Stimulated activated naive CD8-positive, alpha-beta T cell treated with anti-CD3 and anti-CD28 coated beads, Interleukin-15, amount 100 ng/mL, for 72 hours (primary cell): ENCODE results near the gene C1orf167.
A peak's percentile ranks its signal among the peaks of the same experiment; 100 is the strongest.
"Not testable (repeated sequence)": the region's sequence is repeated elsewhere in the genome, so short reads cannot be mapped to it uniquely, and the experiment has no call there.

Experiments
- ATAC-seq: fragments of 150-1000 bp; cut with Tn5 transposase; 2 replicates; pipeline ENCODE4 v1.10.0; 2021; ENCODE audit warnings: mild to moderate bottlenecking, moderate library complexity
- DNase-seq, 2 donors: peaks; one replicate each; pipeline ENCODE4 v3.0.0; 2021 to 2022
- H3K27ac Mint-ChIP-seq, 2 donors: one replicate each; pipeline ENCODE4 v1.8.0; 2022; ENCODE audit warnings: mild to moderate bottlenecking in 2 of 2, mixed read lengths in 2 of 2, moderate library complexity in 2 of 2
- H3K27me3 Mint-ChIP-seq: one replicate; pipeline ENCODE4 v1.8.0; 2022; ENCODE audit warnings: mixed read lengths
- H3K4me1 Mint-ChIP-seq: one replicate; pipeline ENCODE4 v1.8.0; 2022; ENCODE audit warnings: mild to moderate bottlenecking, mixed read lengths
- H3K4me3 Mint-ChIP-seq, 2 donors: one replicate each; pipeline ENCODE4 v1.8.0; 2022; ENCODE audit warnings: mild to moderate bottlenecking in 2 of 2, mixed read lengths in 2 of 2, moderate library complexity in 1 of 2
- H3K9me3 Mint-ChIP-seq, 2 donors: one replicate each; pipeline ENCODE4 v1.8.0; 2022; ENCODE audit warnings: mixed read lengths in 2 of 2

C1orf167 gene

DNA sequence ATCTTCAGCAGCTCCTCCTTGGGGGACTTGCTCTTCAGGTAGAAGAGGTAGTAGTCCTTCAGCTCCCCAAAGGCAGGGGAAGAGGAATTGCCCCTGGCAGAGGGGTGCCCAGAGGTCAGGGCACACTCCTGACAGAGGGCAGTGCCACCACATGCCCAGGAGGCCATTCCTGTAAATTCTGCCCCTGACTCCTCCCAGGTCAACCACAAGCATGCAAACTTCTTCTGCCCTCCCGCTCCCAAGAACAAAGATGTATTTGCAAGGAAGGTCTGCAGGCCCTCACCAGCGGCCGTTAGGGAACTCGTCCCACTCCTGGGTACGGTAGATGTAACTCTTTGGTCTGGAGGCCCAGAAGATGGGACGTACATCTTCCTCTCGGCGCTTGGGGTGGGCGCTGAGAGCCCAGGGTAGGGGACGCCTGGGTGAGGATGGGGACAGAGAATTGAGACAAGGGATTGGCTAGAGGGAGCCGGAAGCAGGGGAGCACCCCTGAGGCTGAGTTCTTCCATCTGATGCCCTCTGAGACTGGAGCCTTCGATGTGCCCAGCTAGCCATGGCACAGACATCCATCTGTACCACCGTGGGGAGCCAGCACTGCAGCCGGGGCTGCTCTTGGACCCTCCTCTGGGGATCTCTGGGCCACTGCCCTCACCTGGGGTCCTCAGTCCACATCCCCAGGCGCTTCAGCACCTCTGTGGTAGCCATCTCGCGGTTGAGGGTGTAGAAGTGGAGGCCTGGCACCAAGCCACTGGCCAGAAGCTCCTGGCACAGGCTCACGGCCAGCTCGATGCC lies 32.6 kb downstream of the C1orf167 start:
- H3K4me1 Mint-ChIP-seq, result no peaks in the 10 kb centered on the region
- no peaks in the 10 kb centered on the region for H3K27me3 Mint-ChIP-seq
- no peak overlapping the region for H3K4me3 Mint-ChIP-seq
- ATAC-seq, result no peak
- no peaks in the 10 kb centered on the region for H3K9me3 Mint-ChIP-seq
- H3K27ac Mint-ChIP-seq, result no peak overlapping the region
- DNase-seq, result no peak

DNA sequence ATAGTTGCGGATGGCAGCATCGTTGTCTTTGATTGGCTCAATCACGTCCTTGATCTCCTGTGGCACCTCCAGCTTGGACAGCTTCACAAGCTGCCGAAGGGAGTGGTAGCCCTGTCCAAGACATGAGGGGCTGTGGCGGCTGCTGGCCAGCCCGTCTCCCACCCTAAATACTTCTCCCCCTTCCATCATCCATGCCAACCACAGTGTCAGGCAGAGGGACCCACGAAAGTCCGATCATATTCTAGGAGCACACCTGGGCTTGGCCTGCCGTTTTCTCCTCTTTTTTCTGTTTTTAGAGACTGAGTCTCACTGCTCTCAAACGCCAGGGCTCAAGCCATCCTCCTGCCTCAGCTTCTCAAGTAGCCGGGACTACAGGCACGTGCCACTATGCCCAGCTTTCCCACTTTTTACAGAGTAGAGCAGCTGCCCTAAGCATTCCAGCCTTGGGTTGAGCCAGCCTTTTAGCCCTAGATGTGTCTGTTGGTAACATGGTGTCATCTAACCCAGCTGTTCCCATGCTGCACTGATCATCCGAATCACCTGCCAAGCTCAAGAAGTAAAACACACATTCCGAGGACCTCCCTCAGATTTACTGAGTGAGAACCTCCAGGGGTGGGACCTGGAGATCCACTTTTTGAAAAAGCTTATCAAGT lies 33.4 kb downstream of the C1orf167 start:
- Mint-ChIP-seq H3K27ac (peak overlapping the region in 1 of 2 donors; percentile 72), H3K4me1 (no peaks in the 10 kb centered on the region), H3K27me3 (no peaks in the 10 kb centered on the region), H3K4me3 (no peak overlapping the region), H3K9me3 (no peaks in the 10 kb centered on the region)
- no peak for DNase-seq
- no peak for ATAC-seq

DNA sequence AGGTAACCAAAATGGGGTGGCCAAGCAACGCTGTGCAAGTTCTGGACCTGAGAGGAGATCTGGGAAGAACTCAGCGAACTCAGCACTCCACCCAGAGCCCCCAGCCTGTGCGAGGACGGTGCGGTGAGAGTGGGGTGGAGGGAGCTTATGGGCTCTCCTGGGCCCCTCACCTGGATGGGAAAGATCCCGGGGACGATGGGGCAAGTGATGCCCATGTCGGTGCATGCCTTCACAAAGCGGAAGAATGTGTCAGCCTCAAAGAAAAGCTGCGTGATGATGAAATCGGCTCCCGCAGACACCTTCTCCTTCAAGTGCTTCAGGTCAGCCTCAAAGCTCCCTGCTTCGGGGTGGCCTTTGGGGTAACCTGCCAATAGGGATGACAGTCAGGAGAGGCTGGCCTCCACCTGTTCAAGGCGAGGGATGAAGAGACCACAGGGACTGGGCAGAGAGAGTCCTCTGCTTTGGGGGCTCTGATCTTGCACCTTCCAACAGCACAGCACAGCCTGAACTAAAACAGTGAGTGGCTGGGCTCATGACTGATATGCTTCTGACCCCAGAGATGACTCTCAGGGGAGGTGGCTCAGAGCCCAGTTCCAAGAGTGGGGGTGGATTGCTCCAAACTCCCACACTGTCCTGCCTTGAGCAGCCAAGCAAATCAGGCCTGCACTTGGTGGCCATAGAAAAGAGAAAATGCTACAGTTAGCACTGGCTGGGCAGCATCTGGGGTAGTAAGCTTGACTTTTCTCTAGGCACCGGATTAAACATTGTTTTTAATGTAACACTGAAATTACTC lies 34.2 kb downstream of the C1orf167 start:
- DNase-seq, result no peak

DNA sequence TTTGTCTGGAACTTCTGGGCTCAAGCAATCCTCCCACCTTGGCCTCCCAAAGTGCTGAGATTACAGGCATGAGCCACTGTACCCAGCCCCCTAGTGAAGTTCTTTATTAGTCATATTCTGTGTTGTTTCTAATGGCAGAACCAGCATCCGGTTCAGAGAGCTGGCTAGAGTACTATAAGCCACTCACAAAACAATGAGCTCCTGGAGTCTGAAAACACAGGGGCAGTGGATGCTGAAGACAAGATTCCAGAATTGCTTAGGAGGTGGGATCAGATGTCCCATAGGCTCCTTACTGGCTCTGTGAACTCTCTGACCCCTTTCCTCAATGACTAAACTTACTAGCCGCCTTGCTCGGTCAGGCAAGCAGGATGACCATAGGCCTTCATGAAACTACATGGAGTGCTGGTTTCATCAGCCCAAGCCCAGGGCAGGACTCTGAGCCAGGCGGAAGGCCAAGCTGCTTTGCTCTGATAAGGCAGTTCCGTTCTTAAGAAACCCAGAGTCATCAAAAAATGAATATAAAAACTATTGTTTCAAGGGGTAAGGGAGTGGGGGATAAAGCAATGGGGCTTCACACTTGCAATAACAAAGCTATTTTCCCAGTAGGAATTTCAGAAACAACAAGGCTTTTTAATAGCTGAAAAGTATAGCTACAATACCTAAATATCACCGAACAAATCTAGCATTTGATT lies 35.7 kb downstream of the C1orf167 start:
- no peak for DNase-seq
- Mint-ChIP-seq H3K27me3 (no peaks in the 10 kb centered on the region), H3K4me3 (no peak overlapping the region), H3K4me1 (peaks cover 10% of the 10 kb centered on the region), H3K27ac (no peak overlapping the region), H3K9me3 (no peaks in the 10 kb centered on the region)
- ATAC-seq, result no peak

More for the DNA sequence above, 34.2 kb downstream of the C1orf167 start:
- H3K9me3 Mint-ChIP-seq, result no peaks in the 10 kb centered on the region
- no peaks in the 10 kb centered on the region for H3K27me3 Mint-ChIP-seq
- no peak for ATAC-seq
- H3K27ac Mint-ChIP-seq, result peak overlapping the region in 1 of 2 donors; percentile 92
- no peaks in the 10 kb centered on the region for H3K4me1 Mint-ChIP-seq
- H3K4me3 Mint-ChIP-seq, result no peak overlapping the region

DNA sequence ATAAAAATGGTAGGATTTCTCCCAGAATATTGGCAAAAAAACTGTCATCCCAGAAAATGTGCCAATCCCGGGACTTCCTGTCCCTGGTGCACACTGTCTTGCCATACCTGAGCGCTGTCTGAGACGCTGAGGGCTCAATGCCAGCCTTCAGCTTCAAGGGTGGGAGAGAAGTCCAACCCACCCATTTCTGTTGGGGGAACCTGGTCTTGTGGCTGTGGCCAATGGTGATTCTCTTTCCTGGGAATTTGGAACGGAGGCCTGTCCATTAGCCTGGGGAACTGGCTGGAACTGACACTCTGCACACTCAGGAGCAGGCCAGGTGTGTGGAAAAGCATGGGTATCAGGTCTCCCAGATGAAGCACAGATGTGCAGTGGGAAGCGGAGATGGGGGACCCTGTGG lies 37.1 kb downstream of the C1orf167 start:
- Mint-ChIP-seq H3K4me1 (peaks cover 24% of the 10 kb centered on the region), H3K9me3 (no peaks in the 10 kb centered on the region), H3K27me3 (no peaks in the 10 kb centered on the region), H3K4me3 (no peak overlapping the region), H3K27ac (no peak overlapping the region)
- DNase-seq (no peak), ATAC-seq (no peak)

DNA sequence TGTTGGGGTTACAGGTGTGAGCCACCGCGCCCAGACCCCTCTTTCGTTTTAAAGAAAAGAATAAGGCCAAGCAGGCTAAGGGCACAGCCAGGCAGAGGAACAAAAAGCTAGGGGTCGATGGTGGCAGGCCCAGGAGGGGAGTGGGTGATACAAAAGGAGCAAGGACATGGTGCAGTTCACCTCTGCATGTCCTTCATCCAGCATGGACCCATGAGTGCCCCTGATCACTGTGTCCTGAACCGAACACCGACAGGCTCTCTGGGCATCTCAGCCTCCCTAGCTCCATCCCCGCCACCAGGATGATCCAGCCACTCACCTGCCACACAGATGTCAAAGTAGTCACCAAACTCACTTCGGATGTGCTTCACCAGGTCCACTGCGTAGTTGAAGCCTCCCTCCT lies 37.9 kb downstream of the C1orf167 start:
- Mint-ChIP-seq H3K4me3 (no peak overlapping the region), H3K27ac (no peak overlapping the region), H3K9me3 (no peaks in the 10 kb centered on the region), H3K4me1 (peaks cover 32% of the 10 kb centered on the region), H3K27me3 (no peaks in the 10 kb centered on the region)
- ATAC-seq (no peak), DNase-seq (no peak)

DNA sequence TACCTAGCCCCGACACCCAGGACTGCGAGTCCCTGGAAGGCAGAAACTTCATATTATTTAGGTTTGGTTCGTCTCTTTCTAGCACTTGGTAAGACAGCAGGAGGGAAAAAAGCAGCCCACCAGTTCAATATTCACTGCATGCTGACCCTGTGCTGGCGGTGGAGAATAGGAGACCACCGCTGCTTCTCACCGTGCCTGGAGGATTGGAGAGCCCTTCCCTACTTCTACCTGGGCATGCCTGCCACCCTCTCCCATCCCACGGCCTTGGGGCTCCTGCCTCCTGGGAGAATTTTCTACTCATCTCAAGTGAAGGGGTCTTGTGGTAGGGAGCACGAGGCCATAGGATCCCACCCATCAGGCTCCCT lies 38.4 kb downstream of the C1orf167 start:
- peaks cover 37% of the 10 kb centered on the region for H3K4me1 Mint-ChIP-seq
- no peak for ATAC-seq
- no peaks in the 10 kb centered on the region for H3K27me3 Mint-ChIP-seq
- no peak overlapping the region for H3K4me3 Mint-ChIP-seq
- no peaks in the 10 kb centered on the region for H3K9me3 Mint-ChIP-seq
- DNase-seq, result no peak
- H3K27ac Mint-ChIP-seq, result no peak overlapping the region

DNA sequence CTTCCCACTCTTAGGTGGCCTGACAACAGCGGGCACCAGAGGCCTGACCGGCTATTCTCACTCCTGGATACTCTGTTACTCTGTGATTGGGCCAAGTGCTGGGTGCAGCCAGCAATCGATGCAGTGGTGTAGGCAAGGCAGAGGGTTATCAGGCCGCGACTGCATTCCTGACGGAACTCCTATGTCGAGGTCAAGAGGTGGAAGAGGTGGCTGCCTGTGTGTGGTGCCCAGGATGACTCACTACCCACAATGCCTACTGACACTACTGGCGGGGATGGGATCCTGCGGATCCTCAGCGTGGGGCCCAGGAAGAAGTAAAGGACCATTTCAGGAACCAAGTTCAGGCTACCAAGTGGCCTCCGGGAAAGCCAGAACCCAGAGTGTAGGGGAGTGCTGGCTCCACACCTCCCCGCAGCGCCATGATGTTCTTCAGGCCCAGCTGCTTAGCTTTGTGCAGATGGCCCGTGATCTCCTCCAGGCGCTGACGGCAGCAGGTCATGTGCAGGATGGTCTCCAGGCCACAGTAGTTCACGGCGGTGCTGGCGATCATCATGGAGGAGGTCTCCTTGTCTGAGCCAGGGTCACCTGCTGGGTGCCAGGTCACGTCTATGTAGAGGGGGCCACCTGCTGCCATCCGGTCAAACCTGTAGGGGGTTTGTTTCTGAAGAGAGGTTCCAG lies 38.9 kb downstream of the C1orf167 start:
- H3K4me1 Mint-ChIP-seq, result peaks cover 39% of the 10 kb centered on the region
- no peaks in the 10 kb centered on the region for H3K9me3 Mint-ChIP-seq
- H3K4me3 Mint-ChIP-seq, result no peak overlapping the region
- no peaks in the 10 kb centered on the region for H3K27me3 Mint-ChIP-seq
- ATAC-seq (no peak), DNase-seq (no peak)
- peak overlapping the region in 1 of 2 donors; percentile 15 for H3K27ac Mint-ChIP-seq

DNA sequence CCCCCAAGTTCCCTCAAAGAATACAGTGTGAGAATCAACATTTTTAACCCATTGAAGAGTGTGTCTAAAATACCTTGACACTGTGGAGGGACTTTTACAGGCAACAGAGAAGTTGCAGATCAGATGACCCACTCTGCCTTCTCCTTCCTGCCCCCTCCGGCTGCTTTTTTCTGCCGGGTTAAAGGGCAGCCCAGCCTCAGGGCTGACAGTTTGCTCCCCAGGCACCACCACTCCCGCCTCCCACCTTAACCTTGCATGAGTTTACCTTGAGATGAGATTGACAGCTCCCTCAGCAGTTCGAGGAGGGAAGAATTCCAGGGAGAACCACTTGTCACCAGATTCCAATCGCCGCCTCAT lies 40.6 kb downstream of the C1orf167 start:
- Mint-ChIP-seq H3K4me1 (peaks cover 56% of the 10 kb centered on the region), H3K9me3 (no peaks in the 10 kb centered on the region)
- DNase-seq, result no peak

DNA sequence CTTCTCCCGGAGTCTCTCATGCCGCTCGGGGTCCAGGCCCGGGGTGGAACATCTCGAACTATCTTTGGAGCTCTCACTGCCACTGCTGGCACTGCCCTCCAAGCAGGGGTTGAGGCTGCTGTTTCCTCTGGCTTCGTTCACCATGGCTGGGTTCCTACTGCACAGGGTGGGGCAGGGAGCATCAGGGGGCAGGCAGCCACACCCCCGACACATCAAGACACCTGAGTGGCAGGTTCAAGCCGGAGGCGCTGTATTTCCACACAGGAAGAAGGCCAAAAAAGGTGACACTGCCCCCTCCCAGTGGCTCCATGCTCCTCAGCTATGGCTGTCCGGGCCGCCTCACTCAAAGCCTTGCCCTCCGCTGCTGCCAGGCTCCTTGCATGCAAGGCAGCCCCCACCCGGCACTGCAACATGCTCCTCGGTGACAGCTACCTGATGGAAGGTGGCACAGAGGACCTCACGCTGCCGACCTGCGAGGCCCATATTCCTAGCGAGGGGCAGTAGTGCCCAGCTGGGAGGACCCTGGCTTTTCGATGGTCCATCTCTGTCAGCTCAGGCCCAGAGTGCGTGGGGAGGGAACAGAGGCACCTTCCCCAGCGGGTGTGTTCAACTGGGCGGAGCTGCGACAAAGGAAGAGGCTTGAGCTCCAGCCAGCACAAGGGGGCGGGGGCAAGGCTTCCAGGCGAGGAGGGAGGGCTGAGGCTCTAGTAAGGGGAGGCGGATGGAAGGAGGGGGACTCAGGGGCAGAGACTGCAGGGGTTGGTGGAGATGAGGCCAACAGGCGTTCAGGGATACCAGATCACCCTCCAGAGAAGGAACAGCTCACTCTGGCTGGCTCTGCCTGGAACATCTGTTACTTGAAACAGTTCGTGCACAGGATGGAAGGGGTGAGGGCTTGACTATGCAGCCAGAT lies 41.2 kb downstream of the C1orf167 start:
- peaks cover 62% of the 10 kb centered on the region for H3K4me1 Mint-ChIP-seq
- peak overlapping the region; percentile 96 to 98 for H3K4me3 Mint-ChIP-seq
- H3K27ac Mint-ChIP-seq, result peak overlapping the region in 1 of 2 donors; percentile 27
- H3K27me3 Mint-ChIP-seq, result no peaks in the 10 kb centered on the region
- peak; percentile 53 to 68 for DNase-seq
- no peaks in the 10 kb centered on the region for H3K9me3 Mint-ChIP-seq
- ATAC-seq, result peak; percentile 40

More for the DNA sequence above, 40.6 kb downstream of the C1orf167 start:
- ATAC-seq, result no peak
- Mint-ChIP-seq H3K27ac (peak overlapping the region in 1 of 2 donors; percentile 19), H3K27me3 (no peaks in the 10 kb centered on the region), H3K4me3 (peak overlapping the region; percentile 96 to 98)

DNA sequence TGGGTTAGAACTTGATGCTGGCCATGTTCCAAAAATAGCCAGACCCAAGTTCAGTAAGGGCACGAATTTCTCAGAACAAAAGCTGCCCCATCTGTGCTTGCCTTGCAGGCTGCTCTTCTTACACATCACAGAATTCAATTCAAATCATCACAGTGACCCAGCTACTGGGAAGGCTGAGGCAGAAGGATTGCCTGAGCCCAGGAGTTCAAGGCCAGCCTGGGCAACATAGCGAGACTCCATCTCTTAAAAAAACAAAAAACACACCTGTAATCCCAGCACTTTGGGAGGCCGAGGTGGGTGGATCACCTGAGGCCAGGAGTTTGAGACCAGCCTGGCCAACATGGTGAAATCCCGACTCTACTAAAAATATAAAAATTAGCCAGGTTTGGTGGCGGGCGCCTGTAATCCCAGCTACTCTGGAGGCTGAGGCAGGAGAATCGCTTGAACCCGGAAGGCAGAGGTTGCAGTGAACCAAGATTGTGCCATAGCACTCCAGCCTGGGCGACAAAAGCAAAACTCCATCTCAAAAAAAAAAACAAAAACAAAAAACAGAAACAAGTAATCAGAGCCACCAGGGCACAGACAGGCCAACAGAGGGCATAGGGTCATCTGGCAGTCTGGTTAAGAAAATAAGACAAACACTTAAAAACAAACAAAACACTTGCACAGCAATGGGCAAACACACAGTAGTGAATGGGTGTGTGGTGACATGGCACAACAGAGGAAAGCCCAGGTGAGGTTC lies 42.1 kb downstream of the C1orf167 start:
- ATAC-seq, H3K27me3 Mint-ChIP-seq, H3K9me3 Mint-ChIP-seq, DNase-seq: not testable (repeated sequence)
- H3K4me3 Mint-ChIP-seq, result peak overlapping the region; percentile 96 to 98
- H3K27ac Mint-ChIP-seq, result peak overlapping the region in 1 of 2 donors; percentile 15
- peaks cover 68% of the 10 kb centered on the region for H3K4me1 Mint-ChIP-seq

DNA sequence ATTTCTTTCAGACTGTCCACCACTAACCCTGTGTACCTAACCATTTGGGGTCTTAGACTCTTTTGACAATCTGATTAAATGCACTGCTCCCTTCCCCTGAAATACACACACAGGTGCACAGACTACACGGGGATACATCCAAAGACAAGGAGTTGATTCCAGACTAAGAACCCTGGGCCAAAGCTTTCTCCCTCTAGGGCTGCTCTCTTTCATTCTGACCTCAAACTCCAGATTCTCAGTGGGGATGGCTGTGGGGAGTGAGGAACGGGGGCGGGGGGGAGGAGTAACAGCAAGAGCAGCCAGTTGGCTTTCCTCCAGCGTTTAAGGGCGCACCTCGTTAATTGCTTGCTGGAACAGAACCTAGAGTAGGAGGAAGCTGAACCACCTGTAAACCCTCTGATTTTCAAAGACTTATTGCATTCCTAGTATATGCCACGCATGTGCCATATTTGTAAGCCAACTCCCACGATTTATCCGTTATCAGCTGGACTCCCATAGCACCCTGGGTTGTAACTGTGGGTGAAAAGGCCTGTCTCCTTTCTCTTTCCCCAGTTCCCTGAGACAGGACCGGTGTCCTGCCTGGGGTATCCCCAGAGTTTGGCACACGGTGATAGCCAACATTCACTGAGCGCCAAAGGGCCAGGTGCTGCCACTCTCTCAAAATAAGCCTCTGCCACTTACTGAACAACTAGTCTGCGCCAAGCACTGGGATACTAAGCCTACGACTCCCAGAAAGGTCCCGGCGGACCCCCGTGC lies 42.9 kb downstream of the C1orf167 start:
- Mint-ChIP-seq H3K4me3 (peak overlapping the region; percentile 96 to 98), H3K4me1 (peaks cover 73% of the 10 kb centered on the region), H3K9me3 (no peaks in the 10 kb centered on the region), H3K27ac (peak overlapping the region; percentile 36 to 98), H3K27me3 (no peaks in the 10 kb centered on the region)
- ATAC-seq (no peak), DNase-seq (no peak)
